ENCODE measurements around the gene MTAP.

Gene MTAP

DNA sequence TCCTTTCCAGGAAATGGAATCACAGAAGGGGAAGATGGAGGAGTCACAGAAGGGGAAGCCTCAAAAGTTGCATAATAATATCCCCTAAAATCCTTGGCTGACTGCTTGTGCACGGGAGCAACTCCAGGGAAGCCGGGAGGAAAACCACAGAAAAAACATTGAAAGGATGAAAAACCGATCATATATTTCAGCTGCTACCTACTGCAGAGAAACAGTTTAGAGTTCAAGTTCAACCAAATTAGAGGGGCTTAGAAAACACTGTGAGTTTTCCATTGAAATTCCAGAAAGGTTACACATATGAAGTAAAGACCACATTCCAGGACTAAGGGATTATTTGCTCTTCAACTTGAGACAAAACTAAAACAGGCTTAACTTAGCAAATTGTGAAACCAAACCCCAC is 37.6 kb upstream of the MTAP start:
- no peak for TF ChIP-seq CTCF (IDR thresholded peaks at IDR 0.05; ENCODE audit: low read depth, low read length, missing control alignments)
- DNase-seq (ENCODE audit: extremely low read depth, low read depth) = no peak
- H3K4me3 ChIP-seq (replicated peaks; ENCODE audit: low read depth, low read length) = no peak overlapping the region

- TF ChIP-seq CTCF (IDR thresholded peaks at IDR 0.05; ENCODE audit: low read depth, low read length, missing control alignments) = no peak
- no peak overlapping the region for H3K4me3 ChIP-seq (replicated peaks; ENCODE audit: low read depth, low read length)
- DNase-seq (ENCODE audit: extremely low read depth, low read depth) = no peak
Measured at GRCh38 chr9:21766096-21766495, 36.3 kb upstream of the MTAP start.

DNA sequence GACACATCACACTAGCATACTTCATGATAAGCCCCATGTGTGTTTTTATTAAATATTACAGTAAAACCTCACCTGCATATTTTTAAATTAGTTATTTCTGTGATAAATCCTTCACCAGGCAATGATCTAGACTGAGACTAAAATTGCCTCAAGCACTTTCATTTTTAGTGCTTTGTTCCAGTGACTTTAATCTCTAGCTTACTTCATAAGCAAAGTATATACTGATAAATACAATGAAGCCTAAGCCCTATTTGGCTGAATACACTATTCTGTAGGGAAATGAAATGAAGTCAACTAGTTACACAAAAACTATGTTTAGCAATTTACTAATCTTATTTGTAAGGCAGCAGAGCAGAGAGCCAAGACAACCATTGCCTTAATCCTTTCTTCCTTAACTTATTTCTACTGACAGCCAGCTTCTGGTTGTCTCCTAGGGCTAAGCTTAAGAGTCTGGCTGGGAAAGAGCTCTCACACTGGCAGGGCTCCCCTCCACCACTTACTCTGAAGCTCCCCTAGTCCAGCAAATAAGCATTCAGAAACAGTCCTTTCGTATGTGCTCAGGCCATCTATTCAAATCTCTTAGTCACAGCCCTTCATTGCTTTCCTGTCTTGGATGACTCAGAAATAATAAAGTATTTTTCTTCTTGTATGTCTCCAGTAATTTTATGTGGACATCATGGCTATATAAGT is 31.4 kb upstream of the MTAP start:
- H3K4me3 ChIP-seq (replicated peaks; ENCODE audit: low read depth, low read length) = no peak overlapping the region
- no peak for TF ChIP-seq CTCF (IDR thresholded peaks at IDR 0.05; ENCODE audit: low read depth, low read length, missing control alignments)
- DNase-seq (ENCODE audit: extremely low read depth, low read depth) = peak; percentile 38

GRCh38 chr9:21777701-21778100 is 24.7 kb upstream of the MTAP start:
- no peak overlapping the region for H3K4me3 ChIP-seq (replicated peaks; ENCODE audit: low read depth, low read length)
- no peak for TF ChIP-seq CTCF (IDR thresholded peaks at IDR 0.05; ENCODE audit: low read depth, low read length, missing control alignments)
- DNase-seq (ENCODE audit: extremely low read depth, low read depth) = peak; percentile 78

DNA sequence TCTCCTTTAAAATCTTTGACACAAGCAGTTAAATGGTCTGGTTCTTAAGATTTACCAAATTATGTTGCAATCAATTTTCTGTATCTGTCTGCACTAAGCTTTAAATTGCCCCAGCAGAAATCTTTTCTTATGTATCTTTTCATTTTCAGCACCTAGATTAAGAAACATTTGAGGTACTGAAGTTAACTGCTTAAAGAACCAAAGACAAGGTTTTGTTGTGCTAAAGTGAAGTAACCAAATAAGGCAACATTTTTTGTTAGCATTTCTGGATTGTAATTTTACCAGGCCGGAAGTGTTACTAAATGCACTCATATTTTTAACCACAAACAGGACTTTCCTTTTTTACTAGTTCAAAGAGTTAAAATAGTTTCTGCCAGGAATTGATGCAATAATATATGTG is 24.1 kb upstream of the MTAP start:
- peak; percentile 47 for DNase-seq (ENCODE audit: extremely low read depth, low read depth)
- TF ChIP-seq CTCF (IDR thresholded peaks at IDR 0.05; ENCODE audit: low read depth, low read length, missing control alignments) = no peak
- no peak overlapping the region for H3K4me3 ChIP-seq (replicated peaks; ENCODE audit: low read depth, low read length)

DNA sequence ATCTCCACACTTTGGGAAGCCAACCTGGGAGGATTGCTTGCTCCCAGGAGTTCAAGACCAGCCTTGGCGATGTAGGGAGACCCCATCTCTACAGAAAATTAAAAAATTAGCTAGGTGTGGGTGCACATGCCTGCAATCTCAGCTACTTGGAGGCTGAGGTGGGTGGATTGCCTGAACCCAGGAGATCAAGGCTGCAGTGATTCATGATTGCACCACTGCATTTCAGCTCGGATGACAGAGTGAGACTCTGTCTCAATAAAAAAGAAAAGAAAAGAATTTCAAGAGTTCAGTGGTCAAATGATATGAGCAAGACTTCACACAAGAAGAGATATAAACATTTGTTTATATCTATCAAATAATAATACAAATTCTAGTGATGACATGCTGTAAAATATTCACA is 23.0 kb upstream of the MTAP start:
- no peak for TF ChIP-seq CTCF (IDR thresholded peaks at IDR 0.05; ENCODE audit: low read depth, low read length, missing control alignments)
- H3K4me3 ChIP-seq (replicated peaks; ENCODE audit: low read depth, low read length) = no peak overlapping the region
- DNase-seq (ENCODE audit: extremely low read depth, low read depth) = no peak

- no peak overlapping the region for H3K4me3 ChIP-seq (replicated peaks; ENCODE audit: low read depth, low read length)
- DNase-seq (ENCODE audit: extremely low read depth, low read depth) = no peak
Measured at GRCh38 chr9:21781656-21782055, 20.8 kb upstream of the MTAP start.

More at GRCh38 chr9:21781656-21782055, 20.8 kb upstream of the MTAP start:
- TF ChIP-seq CTCF (IDR thresholded peaks at IDR 0.05; ENCODE audit: low read depth, low read length, missing control alignments) = no peak
